Mammary epithelial cell (primary cell): ENCODE data around the gene COL5A1.

Experiments used
- CTCF ChIP-seq, 2 donors: IDR thresholded peaks in 1 of 2; conservative IDR thresholded peaks in 1 of 2; 2 replicates each; pipeline ENCODE4 v1.5.1; 2011 to 2012; ENCODE audit warnings: inconsistent platforms in 2 of 2, low read length in 2 of 2, mild to moderate bottlenecking in 2 of 2, control low read depth in 1 of 2, low read depth in 1 of 2; ENCODE audit not compliant: insufficient read depth in 1 of 2; ENCODE audit errors: extremely low read depth in 1 of 2
- EZH2 ChIP-seq: IDR thresholded peaks from 2 replicates; pipeline ENCODE4 v1.6.1; 2012; ENCODE audit warnings: low read length, inconsistent platforms, borderline replicate concordance

- TF ChIP-seq CTCF (conservative IDR thresholded peaks at IDR 0.05 in 1 of 2, IDR thresholded peaks at IDR 0.05 in 1 of 2; ENCODE audit: extremely low read depth in 1 of 2, insufficient read depth in 1 of 2, low read depth in 1 of 2, low read length in 2 of 2) (no peak), EZH2 (no peak)
Observed at GRCh38 chr9:134757216-134757975, 115.8 kb downstream of the COL5A1 start.
